ENCODE data around the gene CDO1.

- TF ChIP-seq CTCF (IDR thresholded peaks at IDR 0.05) (no peak), POLR2A (IDR thresholded peaks at IDR 0.05) (no peak)
Measured at GRCh38 chr5:115766608-115767007, 49.9 kb downstream of the CDO1 start.
